ENCODE measurements around the gene TMED10. TPM values are rescaled to one million over a fixed set of nuclear protein-coding genes. Genes with fewer than 3 reads are reported as not detected.
A peak's percentile ranks its signal among the peaks of the same experiment; 100 is the strongest.

Gene TMED10
- polyA plus RNA-seq, 2 of the 4 experiments (the other 2 are of a cell fraction) = 290 to 354 TPM

- no peaks in the 10 kb centered on the region for H3K9me3 ChIP-seq
- H3K4me3 ChIP-seq = no peak overlapping the region
- ChIA-PET CTCF (interaction anchor here (1.1 to 14.3 kb wide), 3 partner anchors 166 to 521 kb away, joined by 3 to 224 read pairs (median 5); no protein-coding TSS in a partner anchor), POLR2A (no interaction called here)
- H3K27ac ChIP-seq = no peak overlapping the region
- DNase-seq (ENCODE audit: low read depth in 1 of 2, low spot score in 1 of 2) = no peak
- H3K4me2 ChIP-seq = no peak overlapping the region
- WGBS (ENCODE audit: missing lambda C conversion rate) = 60% methylated on average over 2 of the region's 2 CpGs
- peaks cover 5% of the 10 kb centered on the region; the same call in 2 of the 3 replicates for H3K4me1 ChIP-seq
- no peak for FAIRE-seq
- no peak for ATAC-seq
- TF ChIP-seq CBX8 (IDR thresholded peaks at IDR 0.05) (no peak), RARB (CRISPR knock-in tag; IDR thresholded peaks at IDR 0.05) (no peak), RFX5 (IDR thresholded peaks at IDR 0.05) (no peak), POLR2A (IDR thresholded peaks at IDR 0.05; ENCODE audit: low read length) (no peak), JUNB (IDR thresholded peaks at IDR 0.05) (no peak), HMGXB4 (CRISPR knock-in tag; IDR thresholded peaks at IDR 0.05; ENCODE audit: borderline replicate concordance) (no peak), MAX (IDR thresholded peaks at IDR 0.05) (no peak), NFE2L2 (conservative IDR thresholded peaks at IDR 0.05; ENCODE audit: low read length) (no peak), ZC3H11A (IDR thresholded peaks at IDR 0.05) (no peak), SREBF2 (IDR thresholded peaks at IDR 0.05) (no peak), HOXB5 (CRISPR knock-in tag; IDR thresholded peaks at IDR 0.05) (no peak), HEYL (CRISPR knock-in tag; IDR thresholded peaks at IDR 0.05) (no peak), CBX2 (IDR thresholded peaks at IDR 0.05; ENCODE audit: borderline replicate concordance, low read depth) (no peak), USF2 (IDR thresholded peaks at IDR 0.05) (no peak), E2F6 (IDR thresholded peaks at IDR 0.05; ENCODE audit: borderline replicate concordance, low read depth) (no peak)
Measured at GRCh38 chr14:75133597-75133996, 42.8 kb downstream of the TMED10 start.

GRCh38 chr14:75132382-75133086 lies 43.9 kb downstream of the TMED10 start:
- no peak overlapping the region for H3K27ac ChIP-seq
- FAIRE-seq (peak; percentile 90), DNase-seq (ENCODE audit: low read depth in 1 of 2, low spot score in 1 of 2) (peak; percentile 38 to 83), ATAC-seq (peak; percentile 92 to 97)
- CTCF ChIA-PET = interaction anchor here (0.6 to 10.0 kb wide), 21 partner anchors 9 to 522 kb away, joined by 3 to 250 read pairs (median 3); no protein-coding TSS in a partner anchor
- WGBS (ENCODE audit: missing lambda C conversion rate) = 27% methylated on average over 4 of the region's 4 CpGs
- TF ChIP-seq ESRRA (IDR thresholded peaks at IDR 0.05; ENCODE audit: borderline replicate concordance, low read length) (no peak), ZSCAN20 (CRISPR knock-in tag; IDR thresholded peaks at IDR 0.05) (no peak), SMC3 (IDR thresholded peaks at IDR 0.05) (peak; percentile 91), FOSB (CRISPR knock-in tag; IDR thresholded peaks at IDR 0.05) (0 out of 2 replicates have a peak, but pooled peaks have one; percentile 15), BHLHE40 (IDR thresholded peaks at IDR 0.05; ENCODE audit: low read depth, low read length) (no peak), RAD21 (conservative IDR thresholded peaks at IDR 0.05 in 1 of 2, IDR thresholded peaks at IDR 0.05 in 1 of 2) (peak; percentile 89 to 94), ATOH8 (CRISPR knock-in tag; IDR thresholded peaks at IDR 0.05; ENCODE audit: low read depth) (no peak), HOXB13 (CRISPR knock-in tag; IDR thresholded peaks at IDR 0.05; ENCODE audit: low read depth) (no peak), JUN (IDR thresholded peaks at IDR 0.05) (no peak), FOXS1 (CRISPR knock-in tag; IDR thresholded peaks at IDR 0.05) (no peak), MAZ (IDR thresholded peaks at IDR 0.05; ENCODE audit: borderline replicate concordance, low read depth, low read length) (no peak), RARB (CRISPR knock-in tag; IDR thresholded peaks at IDR 0.05) (no peak), TFCP2L1 (CRISPR knock-in tag; IDR thresholded peaks at IDR 0.05) (no peak)
- TF ChIP-seq, protein P1, sequence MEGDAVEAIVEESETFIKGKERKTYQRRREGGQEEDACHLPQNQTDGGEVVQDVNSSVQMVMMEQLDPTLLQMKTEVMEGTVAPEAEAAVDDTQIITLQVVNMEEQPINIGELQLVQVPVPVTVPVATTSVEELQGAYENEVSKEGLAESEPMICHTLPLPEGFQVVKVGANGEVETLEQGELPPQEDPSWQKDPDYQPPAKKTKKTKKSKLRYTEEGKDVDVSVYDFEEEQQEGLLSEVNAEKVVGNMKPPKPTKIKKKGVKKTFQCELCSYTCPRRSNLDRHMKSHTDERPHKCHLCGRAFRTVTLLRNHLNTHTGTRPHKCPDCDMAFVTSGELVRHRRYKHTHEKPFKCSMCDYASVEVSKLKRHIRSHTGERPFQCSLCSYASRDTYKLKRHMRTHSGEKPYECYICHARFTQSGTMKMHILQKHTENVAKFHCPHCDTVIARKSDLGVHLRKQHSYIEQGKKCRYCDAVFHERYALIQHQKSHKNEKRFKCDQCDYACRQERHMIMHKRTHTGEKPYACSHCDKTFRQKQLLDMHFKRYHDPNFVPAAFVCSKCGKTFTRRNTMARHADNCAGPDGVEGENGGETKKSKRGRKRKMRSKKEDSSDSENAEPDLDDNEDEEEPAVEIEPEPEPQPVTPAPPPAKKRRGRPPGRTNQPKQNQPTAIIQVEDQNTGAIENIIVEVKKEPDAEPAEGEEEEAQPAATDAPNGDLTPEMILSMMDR (IDR thresholded peaks at IDR 0.05) = peak; percentile 85
- POLR2A ChIA-PET = interaction anchor here (0.6 kb wide), 1 partner anchor 257 kb away, joined by 3 read pairs; the partner anchor contains the start of gene PROX2
- H3K4me1 ChIP-seq = peaks cover 14% of the 10 kb centered on the region
- no peak overlapping the region for H3K4me3 ChIP-seq
- H3K9me3 ChIP-seq = no peaks in the 10 kb centered on the region
- H3K4me2 ChIP-seq = no peak overlapping the region

Data from A549 (cell line).